Measurements from ENCODE around the gene SLC29A2.
"Not testable (repeated sequence)": the region's sequence is repeated elsewhere in the genome, so short reads cannot be mapped to it uniquely, and the experiment has no call there.

DNA sequence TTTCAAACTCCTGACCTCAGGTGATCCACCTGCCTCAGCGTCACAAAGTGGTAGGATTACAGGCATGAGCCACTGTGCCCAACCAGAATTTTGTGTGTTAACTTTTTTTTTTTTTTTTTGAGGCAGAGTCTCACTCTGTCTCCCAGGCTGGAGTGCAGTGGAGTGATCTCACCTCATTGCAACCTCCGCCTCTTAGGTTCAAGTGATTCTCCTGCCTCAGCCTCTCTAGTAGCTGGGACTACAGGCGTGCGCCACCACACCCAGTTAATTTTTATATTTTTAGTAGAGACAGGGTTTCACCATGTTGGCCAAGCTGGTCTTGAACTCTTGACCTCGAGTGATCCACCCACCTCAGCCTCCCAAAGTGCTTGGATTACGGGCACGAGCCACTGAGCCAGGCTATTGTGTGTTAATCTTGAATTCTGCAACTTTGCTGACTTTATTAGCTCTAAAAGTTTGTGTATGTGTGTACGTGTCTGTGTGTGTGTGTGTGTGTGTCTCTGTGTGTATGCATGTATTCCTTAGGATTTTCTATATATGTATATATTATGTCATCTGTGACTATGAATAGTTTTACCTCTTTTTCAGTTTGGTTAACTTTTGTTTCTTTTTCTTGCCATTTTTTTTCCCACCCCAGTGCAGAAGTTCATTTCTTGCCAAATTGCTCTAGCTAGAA is 20.9 kb downstream of the SLC29A2 start:
- not testable (repeated sequence) for TF ChIP-seq POLR2A (IDR thresholded peaks at IDR 0.05; ENCODE audit: borderline replicate concordance, extremely low read depth, insufficient read depth, insufficient read length); EZH2 (IDR thresholded peaks at IDR 0.05); POLR2AphosphoS5 (IDR thresholded peaks at IDR 0.05; ENCODE audit: low read depth, low read length); EZH2phosphoT487 (IDR thresholded peaks at IDR 0.05; ENCODE audit: borderline replicate concordance); SRF (IDR thresholded peaks at IDR 0.05; ENCODE audit: low read depth); RAD21 (IDR thresholded peaks at IDR 0.05; ENCODE audit: low read depth); ZNF274 (IDR thresholded peaks at IDR 0.05; ENCODE audit: low read depth, low read length); JUND (IDR thresholded peaks at IDR 0.05); TCF7L2 (IDR thresholded peaks at IDR 0.05; ENCODE audit: borderline replicate concordance, extremely low read depth, insufficient read depth, insufficient read length); CEBPB (IDR thresholded peaks at IDR 0.05; ENCODE audit: low read depth); FOSL1 (IDR thresholded peaks at IDR 0.05; ENCODE audit: low read depth)
- TF ChIP-seq, protein P1, sequence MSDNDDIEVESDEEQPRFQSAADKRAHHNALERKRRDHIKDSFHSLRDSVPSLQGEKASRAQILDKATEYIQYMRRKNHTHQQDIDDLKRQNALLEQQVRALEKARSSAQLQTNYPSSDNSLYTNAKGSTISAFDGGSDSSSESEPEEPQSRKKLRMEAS (IDR thresholded peaks at IDR 0.05), result not testable (repeated sequence)
- TF ChIP-seq, protein P2, sequence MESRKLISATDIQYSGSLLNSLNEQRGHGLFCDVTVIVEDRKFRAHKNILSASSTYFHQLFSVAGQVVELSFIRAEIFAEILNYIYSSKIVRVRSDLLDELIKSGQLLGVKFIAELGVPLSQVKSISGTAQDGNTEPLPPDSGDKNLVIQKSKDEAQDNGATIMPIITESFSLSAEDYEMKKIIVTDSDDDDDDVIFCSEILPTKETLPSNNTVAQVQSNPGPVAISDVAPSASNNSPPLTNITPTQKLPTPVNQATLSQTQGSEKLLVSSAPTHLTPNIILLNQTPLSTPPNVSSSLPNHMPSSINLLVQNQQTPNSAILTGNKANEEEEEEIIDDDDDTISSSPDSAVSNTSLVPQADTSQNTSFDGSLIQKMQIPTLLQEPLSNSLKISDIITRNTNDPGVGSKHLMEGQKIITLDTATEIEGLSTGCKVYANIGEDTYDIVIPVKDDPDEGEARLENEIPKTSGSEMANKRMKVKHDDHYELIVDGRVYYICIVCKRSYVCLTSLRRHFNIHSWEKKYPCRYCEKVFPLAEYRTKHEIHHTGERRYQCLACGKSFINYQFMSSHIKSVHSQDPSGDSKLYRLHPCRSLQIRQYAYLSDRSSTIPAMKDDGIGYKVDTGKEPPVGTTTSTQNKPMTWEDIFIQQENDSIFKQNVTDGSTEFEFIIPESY (IDR thresholded peaks at IDR 0.05; ENCODE audit: extremely low read depth, insufficient replicate concordance, low read length), result not testable (repeated sequence)
- TF ChIP-seq, protein P3, sequence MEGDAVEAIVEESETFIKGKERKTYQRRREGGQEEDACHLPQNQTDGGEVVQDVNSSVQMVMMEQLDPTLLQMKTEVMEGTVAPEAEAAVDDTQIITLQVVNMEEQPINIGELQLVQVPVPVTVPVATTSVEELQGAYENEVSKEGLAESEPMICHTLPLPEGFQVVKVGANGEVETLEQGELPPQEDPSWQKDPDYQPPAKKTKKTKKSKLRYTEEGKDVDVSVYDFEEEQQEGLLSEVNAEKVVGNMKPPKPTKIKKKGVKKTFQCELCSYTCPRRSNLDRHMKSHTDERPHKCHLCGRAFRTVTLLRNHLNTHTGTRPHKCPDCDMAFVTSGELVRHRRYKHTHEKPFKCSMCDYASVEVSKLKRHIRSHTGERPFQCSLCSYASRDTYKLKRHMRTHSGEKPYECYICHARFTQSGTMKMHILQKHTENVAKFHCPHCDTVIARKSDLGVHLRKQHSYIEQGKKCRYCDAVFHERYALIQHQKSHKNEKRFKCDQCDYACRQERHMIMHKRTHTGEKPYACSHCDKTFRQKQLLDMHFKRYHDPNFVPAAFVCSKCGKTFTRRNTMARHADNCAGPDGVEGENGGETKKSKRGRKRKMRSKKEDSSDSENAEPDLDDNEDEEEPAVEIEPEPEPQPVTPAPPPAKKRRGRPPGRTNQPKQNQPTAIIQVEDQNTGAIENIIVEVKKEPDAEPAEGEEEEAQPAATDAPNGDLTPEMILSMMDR (IDR thresholded peaks at IDR 0.05 in 2 of 3, conservative IDR thresholded peaks at IDR 0.05 in 1 of 3; ENCODE audit: borderline replicate concordance in 1 of 3, insufficient read depth in 1 of 3, low read depth in 2 of 3, low read length in 2 of 3), result not testable (repeated sequence)

Data from HCT116 (cell line).